Brain microvascular endothelial cell (primary cell): ENCODE results near the gene FAM217A.

ENCODE experiments used
- DNase-seq: peaks from one replicate; pipeline ENCODE4 v3.0.0-alpha.2; 2020
- H3K27ac ChIP-seq: fragments of 250-450 bp; sonication (Bioruptor Pico); 2 replicates; pipeline ENCODE4 v1.5.1; 2020; ENCODE audit warnings: mild to moderate bottlenecking, moderate library complexity
- H3K27me3 ChIP-seq: fragments of 250-450 bp; sonication (Bioruptor Pico); replicated peaks from 2 replicates; pipeline ENCODE4 v1.5.1; 2020; ENCODE audit warnings: mild to moderate bottlenecking
- H3K36me3 ChIP-seq: fragments of 250-450 bp; sonication (Bioruptor Pico); replicated peaks from 2 replicates; pipeline ENCODE4 v1.5.1; 2020; ENCODE audit warnings: mild to moderate bottlenecking
- H3K4me3 ChIP-seq: 2 replicates; pipeline ENCODE4 v1.5.1; 2011; ENCODE audit warnings: low read depth, mild to moderate bottlenecking, control low read depth, low read length, moderate library complexity
- CTCF ChIP-seq: IDR thresholded peaks from 2 replicates; pipeline ENCODE4 v1.5.1; 2011; ENCODE audit warnings: low read depth, mild to moderate bottlenecking, moderate library complexity, low read length, control low read depth, inconsistent platforms; ENCODE audit errors: missing control alignments
- in situ Hi-C: cut with HindIII; loops from 2 replicates; pipeline ENCODE4 v1.10.0; 2017; ENCODE audit warnings: low sequenced_read_pairs, low pct_ligation_motif_present

FAM217A gene

DNA sequence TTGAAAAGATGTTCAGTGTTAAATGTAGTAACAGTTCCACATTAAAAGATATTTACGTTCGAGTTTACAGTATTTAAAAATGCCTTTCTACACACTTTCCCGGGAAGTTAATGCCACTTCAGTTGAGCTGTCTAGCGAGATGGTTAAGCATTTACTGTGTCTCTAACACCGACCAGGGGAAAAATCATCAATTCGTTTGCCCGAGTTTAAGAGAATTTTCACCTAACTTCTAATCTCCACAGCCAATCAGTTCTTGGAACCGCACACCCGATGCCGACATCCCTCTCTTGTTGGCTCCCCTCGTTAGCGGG, 58.2 kb downstream of the FAM217A start:
- H3K27me3 ChIP-seq, result no peaks in the 10 kb centered on the region
- no peak for TF ChIP-seq CTCF
- H3K27ac ChIP-seq, result peak overlapping the region; percentile 90
- in situ Hi-C loops, result no loop called here
- DNase-seq, result no peak
- peak overlapping the region; percentile 99 for H3K4me3 ChIP-seq
- H3K36me3 ChIP-seq, result no peaks in the 10 kb centered on the region

- H3K27me3 ChIP-seq, result no peaks in the 10 kb centered on the region
- no peak for TF ChIP-seq CTCF
- H3K36me3 ChIP-seq, result no peaks in the 10 kb centered on the region
- DNase-seq, result no peak
- in situ Hi-C loops, result no loop called here
- peak overlapping the region; percentile 98 for H3K27ac ChIP-seq
- peak overlapping the region; percentile 88 for H3K4me3 ChIP-seq
These were observed 60.1 kb downstream of the FAM217A start for GRCh38 chr6:4018924-4019236.
